HG03469 (cell line): ENCODE data around the gene NEB.
"Not testable (repeated sequence)": the region's sequence is repeated elsewhere in the genome, so short reads cannot be mapped to it uniquely, and the experiment has no call there.

Experiments used
- ATAC-seq: cut with Tn5 transposase; IDR thresholded peaks from one replicate; pipeline ENCODE4 v1.9.1; 2021; ENCODE audit warnings: mild to moderate bottlenecking, moderate library complexity, moderate number of reproducible peaks; ENCODE audit not compliant: unreplicated experiment

NEB gene

DNA sequence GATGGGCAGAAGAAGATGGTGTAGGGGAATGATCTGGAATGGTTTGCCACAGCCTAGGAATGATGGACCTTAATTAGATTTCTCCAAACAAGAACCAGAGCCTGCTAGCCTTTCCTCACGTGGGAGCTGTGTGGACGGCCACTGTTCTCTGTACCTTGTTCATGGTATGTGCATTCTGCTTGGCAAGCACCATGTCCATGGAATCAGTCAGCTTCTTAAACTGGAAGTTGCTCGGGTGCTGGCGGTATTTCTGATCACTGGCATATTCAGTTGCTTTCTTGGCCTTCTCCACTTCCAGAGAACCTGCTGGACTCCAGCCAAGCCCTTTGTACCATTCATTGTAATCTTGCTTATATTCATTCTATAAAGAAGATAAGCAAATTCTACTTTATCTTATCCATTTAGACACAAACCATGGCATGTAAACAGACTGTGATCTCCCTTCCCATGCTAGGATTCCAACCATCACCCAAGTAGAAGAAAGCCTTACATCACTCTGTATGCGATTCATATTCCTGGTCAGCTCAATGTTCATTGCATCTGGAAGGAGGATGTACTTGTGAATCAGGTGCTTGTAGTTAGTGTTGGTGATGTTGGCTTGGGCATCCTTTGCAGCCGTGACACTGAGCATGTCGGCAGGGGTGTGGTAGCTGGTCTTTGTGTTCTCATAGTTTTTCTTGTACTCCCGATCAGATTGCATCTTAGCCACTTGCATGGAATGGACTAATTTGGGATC lies 78.4 kb downstream of the NEB start:
- no peak for ATAC-seq

DNA sequence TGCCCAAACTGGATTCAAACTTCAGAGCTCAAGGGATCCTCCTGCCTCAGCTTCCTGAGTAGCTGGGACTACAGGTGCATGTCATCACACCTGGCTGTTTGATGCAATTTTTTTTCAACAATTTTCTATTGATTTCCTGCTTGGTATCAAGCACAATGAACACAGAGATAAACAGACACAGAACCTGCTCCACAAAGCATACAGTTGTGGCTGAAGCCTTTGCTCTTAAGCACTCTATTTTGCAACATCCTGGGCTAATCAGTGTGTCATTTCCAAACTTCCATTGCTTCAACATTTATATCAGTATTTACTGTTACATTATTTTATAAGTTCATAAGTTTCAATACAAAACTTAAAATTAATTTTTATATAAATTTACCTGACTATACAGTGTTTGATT lies 79.4 kb downstream of the NEB start:
- no peak for ATAC-seq

DNA sequence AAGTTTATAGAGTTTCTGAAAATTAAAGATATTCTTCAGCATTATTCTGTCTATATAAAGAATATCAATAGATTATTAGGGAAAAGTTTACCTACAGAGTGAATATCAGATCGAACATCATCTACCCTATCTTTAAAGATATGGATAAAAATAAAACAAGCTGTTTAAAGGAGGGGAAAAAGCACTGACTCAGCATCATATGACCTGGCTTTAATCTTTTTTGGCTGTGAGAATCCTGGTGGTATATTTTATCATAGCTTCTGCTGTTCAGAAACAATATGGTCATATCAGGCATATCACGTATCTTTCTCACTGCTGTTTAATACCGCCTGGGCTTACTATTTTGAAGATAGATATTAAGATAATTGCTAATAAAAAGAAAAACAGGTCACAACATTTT lies 80.2 kb downstream of the NEB start:
- no peak for ATAC-seq

DNA sequence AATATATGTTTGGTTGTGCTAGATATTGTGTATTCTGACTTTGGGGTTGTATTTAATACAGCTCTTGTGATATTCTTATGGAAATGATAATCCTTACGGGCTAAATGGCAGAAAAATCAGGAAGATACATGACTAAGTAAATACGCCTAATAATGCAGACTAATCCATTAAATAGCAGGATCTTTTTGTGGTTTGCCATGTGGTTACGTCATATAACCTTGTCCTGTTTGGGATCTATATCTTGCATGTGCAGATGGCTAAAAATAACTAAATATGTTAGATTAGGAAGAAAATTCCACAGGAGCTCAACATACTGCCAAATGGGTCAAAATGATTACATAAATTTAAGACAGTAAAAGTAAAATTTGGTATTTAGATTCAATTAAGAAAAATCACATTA lies 83.0 kb downstream of the NEB start:
- no peak for ATAC-seq

DNA sequence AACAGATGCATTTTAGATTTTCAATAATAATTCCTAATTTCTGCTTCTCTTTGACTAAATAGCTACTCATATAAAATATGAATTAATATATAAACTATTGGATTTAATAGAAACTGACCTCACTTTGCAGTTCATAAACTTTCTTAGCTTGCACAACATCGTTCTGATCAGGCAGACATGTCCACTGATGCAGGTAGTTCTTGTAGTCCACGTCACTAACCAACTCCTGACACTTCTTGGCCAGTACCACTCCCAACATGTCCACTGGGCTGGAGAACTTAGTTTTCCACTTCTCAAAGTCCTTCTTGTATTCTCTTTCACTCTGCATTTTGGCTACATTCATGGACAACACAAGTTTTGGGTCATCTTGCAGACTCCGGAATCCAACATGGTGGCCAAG lies 83.8 kb downstream of the NEB start:
- ATAC-seq = no peak

DNA sequence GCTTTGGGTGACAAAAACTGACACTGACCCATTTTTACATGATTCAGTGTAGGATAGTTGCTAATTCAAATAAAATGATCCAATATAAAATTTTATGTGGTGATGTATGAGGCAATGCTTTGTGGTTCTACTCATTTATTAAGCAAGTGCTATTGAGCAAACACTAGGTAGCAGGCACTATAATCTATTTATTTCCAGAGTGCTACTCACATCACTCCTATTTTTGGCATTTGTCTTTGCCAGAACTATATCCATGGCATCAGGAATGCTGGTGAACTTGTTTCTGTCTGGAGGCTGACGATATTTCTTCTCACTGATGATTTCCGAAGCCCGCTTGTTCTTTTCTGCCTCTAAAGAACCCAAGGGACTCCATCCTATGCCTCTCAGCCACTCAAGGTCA lies 84.3 kb downstream of the NEB start:
- ATAC-seq = no peak

DNA sequence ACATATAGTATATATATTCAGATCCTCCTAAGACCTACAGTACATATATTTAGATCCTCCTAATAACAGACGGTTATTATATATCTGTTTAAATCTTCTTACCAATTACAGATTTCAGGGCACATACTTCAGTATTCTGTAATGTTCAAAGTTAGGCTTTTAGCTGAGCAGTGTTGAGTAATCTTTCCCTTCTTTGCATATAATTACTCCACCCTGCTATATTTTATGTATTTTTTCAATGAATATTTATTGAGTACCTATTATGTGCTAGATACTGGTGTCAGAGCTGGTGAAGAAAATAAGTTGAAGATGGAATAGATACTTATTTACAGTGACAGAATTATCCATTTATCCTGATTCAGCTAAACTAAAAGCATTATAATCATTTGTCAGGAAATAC lies 84.9 kb downstream of the NEB start:
- no peak for ATAC-seq

DNA sequence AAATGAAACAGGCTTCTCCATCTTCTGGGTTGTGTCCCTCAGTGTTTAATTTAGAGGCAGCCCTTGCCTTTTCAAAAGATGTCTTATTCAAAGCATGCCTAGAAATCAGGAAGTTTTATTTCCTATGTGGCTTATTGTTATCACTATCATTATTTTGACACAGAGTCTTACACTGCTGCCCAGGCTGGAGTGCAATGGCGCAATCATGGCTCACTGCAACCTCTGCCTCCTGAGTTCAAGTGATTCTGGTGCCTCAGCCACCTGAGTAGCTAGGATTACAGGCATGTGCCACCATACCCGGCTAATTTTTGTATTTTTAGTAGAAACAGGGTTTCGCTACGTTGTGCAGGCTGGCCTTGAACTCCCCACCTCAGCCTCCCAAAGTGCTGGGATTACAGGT lies 87.8 kb downstream of the NEB start:
- not testable (repeated sequence) for ATAC-seq

DNA sequence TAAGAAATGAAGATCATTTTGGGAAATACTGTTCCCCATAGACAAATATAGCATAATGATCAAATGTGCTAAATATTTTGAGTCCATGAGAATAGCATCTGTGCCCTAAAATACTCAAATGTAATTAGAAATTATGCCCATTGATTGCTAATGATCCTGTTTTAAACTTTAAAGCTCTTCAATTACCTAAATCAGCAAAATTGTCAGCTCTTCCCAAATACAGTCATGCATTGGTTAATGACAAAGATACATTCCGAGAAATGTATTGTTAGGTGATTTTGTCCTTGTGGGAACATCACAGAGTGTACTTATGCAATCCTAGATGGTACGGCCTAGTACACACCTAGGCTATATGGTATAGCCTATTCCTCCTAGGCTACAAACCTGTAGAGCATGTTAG lies 89.7 kb downstream of the NEB start:
- ATAC-seq = no peak

DNA sequence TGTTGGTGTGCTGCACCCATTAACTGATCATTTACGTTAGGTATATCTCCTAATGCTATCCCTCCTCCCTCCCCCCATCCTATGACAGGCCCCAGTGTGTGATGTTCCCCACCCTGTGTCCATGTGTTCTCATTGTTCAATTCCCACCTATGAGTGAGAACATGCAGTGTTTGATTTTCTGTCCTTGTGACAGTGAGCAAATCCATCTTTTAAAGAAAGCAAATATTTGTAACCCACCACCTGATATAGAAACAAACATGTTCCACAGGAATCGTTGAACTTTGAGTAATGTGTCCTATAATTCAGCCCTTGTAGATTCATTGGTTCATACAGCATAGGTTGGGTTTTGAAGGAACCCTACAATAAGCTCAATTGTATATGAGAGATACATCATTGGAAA lies 92.4 kb downstream of the NEB start:
- ATAC-seq = not testable (repeated sequence)

DNA sequence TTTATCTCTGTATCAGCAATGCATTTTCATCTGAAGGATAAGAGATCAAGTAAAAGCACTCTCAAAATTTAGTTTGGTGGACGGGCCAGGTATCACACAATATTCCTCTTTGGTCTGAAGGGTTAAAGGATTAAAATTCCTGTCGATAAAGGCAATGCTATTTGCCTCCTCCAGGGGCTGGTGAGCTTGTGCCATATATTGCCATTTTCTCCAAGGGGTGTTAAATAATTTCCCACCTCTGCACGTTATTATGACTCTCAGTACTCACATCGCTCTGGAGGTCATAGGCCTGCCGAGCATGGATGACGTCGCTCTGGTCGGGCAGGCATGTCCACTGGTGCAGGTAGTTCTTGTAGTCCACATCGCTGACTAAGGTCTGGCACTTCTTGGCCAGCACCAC lies 94.2 kb downstream of the NEB start:
- ATAC-seq = no peak

DNA sequence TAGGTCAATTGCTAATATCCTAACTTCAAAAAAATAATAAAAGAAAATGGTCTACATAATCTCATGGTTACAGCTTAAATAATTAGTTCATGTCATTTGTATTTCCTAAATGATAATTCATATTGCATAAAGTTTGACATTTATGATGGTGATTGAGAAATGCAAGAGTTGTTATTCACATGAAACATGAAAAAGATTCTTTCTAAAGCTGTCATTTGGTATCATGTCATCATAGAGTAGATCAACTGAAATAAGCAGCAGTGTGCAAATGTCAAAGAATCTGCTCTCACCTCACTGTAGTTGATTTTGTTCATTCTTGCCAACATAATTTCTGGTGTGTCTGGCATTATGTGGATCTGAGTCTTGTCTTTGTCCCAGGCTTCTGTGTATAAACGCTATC lies 95.3 kb downstream of the NEB start:
- no peak for ATAC-seq

DNA sequence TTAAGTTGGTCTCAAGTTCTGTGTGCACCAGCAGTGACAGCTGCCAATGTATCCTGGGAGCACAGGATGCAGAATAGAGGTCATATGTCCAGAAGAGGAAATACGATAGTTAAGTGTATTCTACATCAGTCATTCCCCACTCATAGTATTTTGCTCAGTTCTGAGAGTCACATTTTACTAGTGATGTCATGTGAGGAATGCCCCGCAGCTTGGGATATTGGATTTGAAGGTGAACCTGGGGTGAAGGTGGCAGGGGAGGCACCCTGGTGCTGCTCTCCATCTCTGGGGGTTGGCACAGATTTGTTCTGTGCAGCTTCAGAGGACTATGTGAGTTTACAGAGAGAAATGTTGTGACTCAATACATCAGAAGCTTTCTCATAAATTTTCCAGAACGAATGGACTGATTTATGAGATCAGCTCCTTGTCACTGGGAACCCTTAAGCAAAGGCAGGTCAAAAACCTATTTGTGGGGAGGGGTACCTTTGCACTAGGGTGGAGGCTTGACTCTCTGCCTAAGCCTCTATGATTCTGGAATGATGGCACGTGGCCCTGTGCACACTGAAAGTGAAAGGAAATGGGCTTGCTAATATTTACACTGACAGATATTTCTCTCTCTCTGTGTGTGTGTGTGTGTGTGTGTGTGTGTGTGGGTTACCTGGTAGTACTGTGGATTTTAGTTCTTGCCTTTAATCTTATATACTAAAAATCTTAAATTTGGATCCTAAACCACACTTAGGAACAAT lies 95.9 kb downstream of the NEB start:
- peak; percentile 27 for ATAC-seq

DNA sequence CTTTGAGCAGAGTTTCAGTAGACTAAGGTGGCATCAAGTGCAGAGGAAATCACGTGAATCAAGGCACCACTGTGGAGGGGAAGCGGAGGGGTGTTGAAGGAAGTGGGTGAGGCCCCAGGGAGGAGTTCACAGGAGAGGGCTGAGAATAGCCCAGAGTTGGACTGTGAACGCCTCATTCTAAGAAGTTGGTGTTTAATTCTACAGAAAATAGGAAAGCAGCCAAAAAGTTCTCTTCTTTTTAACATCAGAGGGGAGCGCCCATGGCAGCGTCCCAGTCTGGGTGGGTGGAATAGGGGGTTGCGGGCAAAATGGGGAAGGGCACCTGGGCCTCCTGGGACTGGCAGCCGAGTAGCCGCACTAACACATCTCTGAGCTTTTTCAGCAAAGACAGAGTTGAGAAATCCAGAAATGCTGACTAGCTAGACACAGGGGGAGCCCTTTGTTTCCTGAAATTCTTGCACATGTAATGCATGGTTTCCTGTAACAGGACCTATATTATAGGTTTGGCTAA lies 97.0 kb downstream of the NEB start:
- ATAC-seq = peak; percentile 45

DNA sequence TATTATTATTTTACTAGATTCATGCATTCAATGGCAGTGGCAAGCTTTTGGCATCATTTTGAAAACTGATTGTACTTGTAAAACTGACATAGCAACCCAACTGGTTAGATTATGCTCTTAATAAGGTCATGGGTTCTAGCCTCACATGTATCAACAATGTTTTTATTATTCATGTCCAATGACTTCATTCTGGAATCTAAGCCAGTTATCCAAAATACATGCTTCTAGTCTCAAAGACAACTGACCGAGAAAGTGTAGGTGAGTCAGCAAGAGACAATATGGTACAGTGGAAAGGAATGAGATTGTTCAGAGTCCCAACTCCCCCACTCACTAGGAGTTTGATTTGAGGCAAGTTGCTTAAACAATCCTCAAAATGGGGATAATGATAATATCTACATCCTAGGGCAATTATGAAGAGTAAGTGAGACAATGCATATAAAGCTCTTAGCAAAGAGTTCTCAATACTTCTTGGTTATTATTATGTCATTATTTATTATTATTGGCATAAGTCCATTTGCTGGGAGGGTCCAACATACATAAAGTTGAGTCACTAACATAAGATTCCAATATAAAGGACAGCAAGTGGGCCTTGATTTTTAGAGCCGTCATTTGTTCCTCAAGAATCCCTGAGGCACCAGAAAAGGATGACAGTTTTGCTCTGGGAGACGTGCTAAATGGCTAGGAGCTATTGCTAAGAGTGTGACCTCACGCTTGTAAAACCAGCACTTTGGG lies 99.4 kb downstream of the NEB start:
- no peak for ATAC-seq

DNA sequence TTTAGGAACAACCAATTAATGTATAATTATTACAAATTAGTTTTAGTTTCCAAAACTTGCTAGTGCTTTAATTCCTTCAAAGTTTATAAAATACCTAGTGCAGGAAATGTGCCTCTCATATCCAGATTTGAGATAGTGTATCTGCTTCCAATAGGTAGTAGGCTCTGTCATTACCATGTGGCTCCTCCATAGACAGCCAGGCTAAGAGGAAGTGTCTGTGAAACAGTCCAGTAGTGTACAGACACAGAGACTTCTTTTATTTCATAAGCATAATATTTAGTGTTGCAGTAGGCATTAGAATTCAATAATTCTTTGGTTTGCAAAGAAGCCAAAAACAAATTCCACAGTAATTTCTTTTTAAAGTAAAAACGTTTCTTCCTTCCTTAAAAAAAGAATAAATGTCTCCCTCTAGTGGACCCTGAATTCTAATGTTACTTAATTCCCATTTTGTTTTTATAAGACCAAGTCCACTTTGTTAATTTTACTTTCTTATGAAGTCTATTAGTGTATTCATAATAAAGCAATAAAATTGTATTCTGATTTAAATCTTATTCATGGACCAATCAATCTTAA lies 101.2 kb downstream of the NEB start:
- ATAC-seq = no peak

DNA sequence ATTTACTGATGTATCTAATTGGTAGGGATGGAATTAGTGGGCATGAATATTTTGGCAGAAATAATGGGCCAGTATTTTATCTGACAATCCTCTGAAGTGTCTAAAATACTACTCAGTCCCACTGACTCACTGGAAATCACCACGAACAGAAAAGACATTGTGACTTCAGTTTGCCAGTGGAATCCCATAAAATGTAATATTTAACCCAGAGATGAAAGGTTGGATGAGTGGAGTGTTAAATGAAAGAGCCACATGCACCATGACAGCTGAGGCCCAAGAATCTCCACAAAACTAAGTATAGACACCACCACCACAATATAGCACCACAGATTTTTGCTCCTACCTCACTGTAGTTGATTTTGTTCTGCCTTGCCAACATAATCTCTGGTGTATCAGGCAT lies 103.9 kb downstream of the NEB start:
- no peak for ATAC-seq

DNA sequence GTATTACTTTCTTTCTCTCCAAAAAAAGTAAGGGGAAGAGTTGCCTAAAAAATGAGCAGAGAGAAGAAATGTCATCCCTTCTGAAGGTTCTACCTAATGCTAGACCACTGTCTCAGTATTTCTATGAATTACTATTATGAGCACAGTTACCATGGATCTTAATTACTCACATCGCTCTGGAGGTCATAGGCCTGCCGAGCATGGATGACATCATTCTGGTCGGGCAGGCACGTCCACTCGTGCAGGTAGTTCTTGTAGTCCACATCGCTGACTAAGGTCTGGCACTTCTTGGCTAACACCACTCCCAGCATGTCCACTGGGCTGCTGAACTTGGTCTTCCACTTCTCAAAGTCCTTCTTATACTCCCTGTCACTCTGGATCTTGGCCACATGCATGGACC lies 106.9 kb downstream of the NEB start:
- ATAC-seq = no peak

DNA sequence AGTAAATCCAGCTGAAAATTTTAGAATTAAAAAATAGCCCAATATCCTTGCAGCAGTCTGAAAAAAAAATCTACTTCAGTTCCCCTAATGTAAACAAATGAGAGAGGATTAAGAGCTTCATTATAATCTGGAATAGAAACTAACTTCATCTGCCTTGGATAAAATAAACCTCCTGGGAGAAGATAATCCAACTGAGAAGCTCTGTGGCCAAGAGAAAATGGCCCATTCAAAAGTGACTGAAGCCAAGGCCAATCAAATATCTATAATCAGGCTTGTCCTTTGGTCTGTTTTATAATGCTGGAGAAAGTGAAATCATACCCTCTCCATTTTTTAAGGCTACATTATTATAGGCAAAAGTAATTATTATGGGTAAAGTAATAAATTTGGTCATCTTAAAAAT lies 110.0 kb downstream of the NEB start:
- ATAC-seq = no peak

DNA sequence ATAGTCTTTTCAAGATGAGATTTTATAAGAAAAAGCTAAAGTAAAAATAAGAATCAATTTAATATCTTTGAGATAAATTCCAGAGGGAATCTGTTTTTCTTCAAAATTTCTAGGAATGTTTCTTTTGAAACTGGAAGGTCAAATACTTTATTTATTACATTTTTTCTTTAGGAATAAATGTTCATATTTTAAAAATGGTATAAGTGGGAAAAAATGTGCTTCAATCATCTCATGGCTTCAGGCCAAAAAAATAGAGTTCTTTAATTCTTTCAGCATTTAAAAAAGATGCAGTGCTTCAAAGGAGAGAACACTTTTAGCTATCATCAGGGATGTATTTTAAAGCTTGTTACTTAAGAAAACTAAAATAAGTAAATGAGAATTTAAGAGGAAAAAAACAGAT lies 110.6 kb downstream of the NEB start:
- ATAC-seq = no peak

DNA sequence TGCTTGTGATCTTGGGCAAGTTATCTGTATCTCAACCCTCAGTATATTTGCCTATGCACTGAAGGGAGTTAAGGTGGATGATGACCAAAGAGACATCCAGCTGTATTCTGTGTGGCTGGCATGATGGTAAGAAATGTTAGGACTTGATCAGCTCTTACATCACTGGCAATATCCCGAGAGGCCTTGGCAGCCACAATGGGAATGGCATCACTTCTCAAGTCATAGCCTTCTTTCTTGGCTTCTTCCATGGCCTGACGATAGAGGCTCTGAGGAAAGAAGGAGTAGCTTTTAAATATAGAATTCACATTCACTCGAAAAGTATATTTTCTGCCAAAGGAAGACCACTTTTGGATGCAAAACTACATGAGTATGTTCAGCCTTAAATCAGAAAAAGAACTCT lies 113.5 kb downstream of the NEB start:
- ATAC-seq = no peak
